Prostate gland (tissue), 2 donors: ENCODE results near the gene IFT25.

Source experiments
- CTCF ChIP-seq, 4 experiments: fragments of 200-600 bp in 2 of 4; fragments of 450-650 bp in 2 of 4; sonication (generic) in 2 of 4; IDR thresholded peaks; 1 replicate in 3 of 4; 2 replicates in 1 of 4; pipeline ENCODE4 v1.5.1; 2016 to 2019; ENCODE audit warnings: antibody characterized with exemption in 4 of 4, mild to moderate bottlenecking in 2 of 4, moderate library complexity in 2 of 4
- POLR2A ChIP-seq: fragments of 450-650 bp; IDR thresholded peaks from one replicate; pipeline ENCODE4 v1.6.1; 2016; ENCODE audit warnings: antibody characterized with exemption, mild to moderate bottlenecking
- POLR2AphosphoS5 ChIP-seq: sonication (generic); formaldehyde crosslinking; IDR thresholded peaks from one replicate; pipeline ENCODE4 v1.6.1; 2017; ENCODE audit warnings: antibody characterized with exemption

DNA sequence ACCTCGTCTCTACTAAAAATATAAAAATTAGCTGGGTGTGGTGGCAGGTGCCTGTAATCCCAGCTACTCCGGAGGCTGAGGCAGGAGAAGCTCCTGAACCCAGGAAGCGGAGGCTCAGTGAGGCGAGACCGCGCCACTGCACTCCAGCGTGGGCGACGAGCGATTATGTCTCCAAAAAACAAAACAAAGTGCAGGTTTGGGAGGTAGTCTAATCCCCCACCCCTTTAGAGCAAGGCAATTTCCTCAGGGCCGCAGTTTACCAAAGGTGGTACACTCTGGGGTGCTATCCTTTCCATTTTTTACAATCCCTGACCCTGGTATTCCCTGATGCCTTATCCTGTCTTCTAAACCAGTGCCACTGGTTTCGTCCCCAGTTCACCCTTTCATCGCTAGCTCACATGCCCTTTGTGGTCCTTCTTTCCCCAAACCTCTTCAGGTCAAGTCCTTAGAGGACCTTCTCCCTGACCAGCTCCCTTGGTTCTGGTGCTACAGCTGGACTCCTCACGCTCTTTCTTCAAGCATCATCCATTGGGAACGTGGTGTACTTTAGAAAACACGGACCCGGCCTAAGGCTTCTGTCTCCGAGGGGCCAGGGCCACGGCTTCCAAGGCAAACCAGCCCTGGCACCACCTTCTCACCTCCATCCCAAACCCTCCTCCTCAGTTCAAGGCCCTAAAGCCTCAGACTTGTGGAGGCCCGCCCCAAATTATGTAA lies 873 bp downstream of the IFT25 start:
- TF ChIP-seq POLR2A (no peak), CTCF (IDR thresholded peaks at IDR 0.05) (no peak), POLR2AphosphoS5 (no peak)
